ENCODE data around the gene OR2T3.
"Not testable (repeated sequence)": the region's sequence is repeated elsewhere in the genome, so short reads cannot be mapped to it uniquely, and the experiment has no call there.

DNA sequence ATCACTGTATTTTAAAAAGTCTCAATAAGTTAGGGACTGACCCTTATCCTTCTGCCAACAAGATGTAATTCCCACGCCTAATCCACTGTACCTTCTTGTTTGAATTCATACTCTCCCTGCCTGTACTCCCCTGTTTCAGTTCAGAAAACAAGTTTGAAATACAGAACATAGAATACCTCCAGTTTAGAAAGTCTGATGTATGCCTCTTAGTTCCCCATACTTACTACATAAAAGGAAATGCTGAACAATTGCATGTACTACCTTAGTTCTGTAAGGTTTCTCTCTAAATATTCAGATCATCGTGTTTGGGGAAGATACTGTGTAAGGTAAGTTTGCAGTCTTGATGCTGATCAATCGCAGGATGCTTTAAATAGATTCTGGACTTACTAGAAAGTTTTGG lies 36.8 kb upstream of the OR2T3 start:
- TF ChIP-seq, protein P1, sequence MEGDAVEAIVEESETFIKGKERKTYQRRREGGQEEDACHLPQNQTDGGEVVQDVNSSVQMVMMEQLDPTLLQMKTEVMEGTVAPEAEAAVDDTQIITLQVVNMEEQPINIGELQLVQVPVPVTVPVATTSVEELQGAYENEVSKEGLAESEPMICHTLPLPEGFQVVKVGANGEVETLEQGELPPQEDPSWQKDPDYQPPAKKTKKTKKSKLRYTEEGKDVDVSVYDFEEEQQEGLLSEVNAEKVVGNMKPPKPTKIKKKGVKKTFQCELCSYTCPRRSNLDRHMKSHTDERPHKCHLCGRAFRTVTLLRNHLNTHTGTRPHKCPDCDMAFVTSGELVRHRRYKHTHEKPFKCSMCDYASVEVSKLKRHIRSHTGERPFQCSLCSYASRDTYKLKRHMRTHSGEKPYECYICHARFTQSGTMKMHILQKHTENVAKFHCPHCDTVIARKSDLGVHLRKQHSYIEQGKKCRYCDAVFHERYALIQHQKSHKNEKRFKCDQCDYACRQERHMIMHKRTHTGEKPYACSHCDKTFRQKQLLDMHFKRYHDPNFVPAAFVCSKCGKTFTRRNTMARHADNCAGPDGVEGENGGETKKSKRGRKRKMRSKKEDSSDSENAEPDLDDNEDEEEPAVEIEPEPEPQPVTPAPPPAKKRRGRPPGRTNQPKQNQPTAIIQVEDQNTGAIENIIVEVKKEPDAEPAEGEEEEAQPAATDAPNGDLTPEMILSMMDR (IDR thresholded peaks at IDR 0.05): not testable (repeated sequence)
- not testable (repeated sequence) for TF ChIP-seq POLR2A (IDR thresholded peaks at IDR 0.05)
